CD4-positive, CD25-positive, alpha-beta regulatory T cell (primary cell): ENCODE results near the gene CEP43. TPM values are rescaled to one million over a fixed set of nuclear protein-coding genes. Genes with fewer than 3 reads are reported as not detected.

Source experiments
- ATAC-seq, 2 donors: fragments of 150-1000 bp; cut with Tn5 transposase; one replicate each; pipeline ENCODE4 v1.10.0; 2021; ENCODE audit warnings: low read depth in 2 of 2, moderate number of reproducible peaks in 2 of 2, moderate library complexity in 1 of 2
- DNase-seq, 3 donors: peaks; one replicate each; pipeline versions ENCODE4 v3.0.0 to v3.0.0-alpha.2; 2012 to 2022; ENCODE audit warnings: mixed read lengths in 1 of 3
- H3K27ac ChIP-seq: one replicate; pipeline ENCODE4 v1.7.0; 2013; ENCODE audit warnings: mild to moderate bottlenecking, low read length; ENCODE audit not compliant: insufficient read depth, poor library complexity, severe bottlenecking
- H3K27me3 ChIP-seq: one replicate; pipeline ENCODE4 v1.7.0; 2013; ENCODE audit warnings: low read length; ENCODE audit not compliant: control insufficient read depth, insufficient read depth
- H3K36me3 ChIP-seq: one replicate; pipeline ENCODE4 v1.7.0; 2013; ENCODE audit warnings: mild to moderate bottlenecking, low read length, moderate library complexity; ENCODE audit not compliant: control insufficient read depth, insufficient read depth
- H3K4me1 ChIP-seq: 2 replicates; pipeline ENCODE4 v1.7.0; 2013; ENCODE audit warnings: mild to moderate bottlenecking, low read length; ENCODE audit not compliant: insufficient read depth, control insufficient read depth, poor library complexity, severe bottlenecking
- H3K4me3 ChIP-seq: one replicate; pipeline ENCODE4 v1.7.0; 2013; ENCODE audit warnings: low read depth, mild to moderate bottlenecking, low read length, moderate library complexity
- H3K9me3 ChIP-seq, 2 experiments: 1 replicate in 1 of 2; 2 replicates in 1 of 2; pipeline ENCODE4 v1.7.0; 2013; ENCODE audit warnings: low read length in 2 of 2, mild to moderate bottlenecking in 1 of 2, moderate library complexity in 1 of 2; ENCODE audit not compliant: control insufficient read depth in 2 of 2
- H3K27ac Mint-ChIP-seq, 3 donors: one replicate each; pipeline ENCODE4 v1.8.0; 2020 to 2022; ENCODE audit warnings: mild to moderate bottlenecking in 3 of 3, mixed read lengths in 3 of 3, moderate library complexity in 2 of 3
- H3K27me3 Mint-ChIP-seq: one replicate; pipeline ENCODE4 v1.8.0; 2022; ENCODE audit warnings: mild to moderate bottlenecking, mixed read lengths
- H3K36me3 Mint-ChIP-seq: one replicate; pipeline ENCODE4 v1.8.0; 2020; ENCODE audit warnings: mixed read lengths
- H3K4me1 Mint-ChIP-seq, 4 donors: one replicate each; pipeline ENCODE4 v1.8.0; 2020 to 2022; ENCODE audit warnings: mixed read lengths in 4 of 4, mild to moderate bottlenecking in 1 of 4
- H3K4me3 Mint-ChIP-seq, 4 donors: one replicate each; pipeline ENCODE4 v1.8.0; 2020 to 2022; ENCODE audit warnings: mild to moderate bottlenecking in 4 of 4, mixed read lengths in 4 of 4, moderate library complexity in 3 of 4
- H3K9me3 Mint-ChIP-seq, 7 donors: one replicate each; pipeline ENCODE4 v1.8.0; 2020 to 2022; ENCODE audit warnings: mixed read lengths in 7 of 7, mild to moderate bottlenecking in 3 of 7, moderate library complexity in 2 of 7
- polyA plus RNA-seq, 4 donors: library from polyadenylated mRNA; unstranded; fragments of 300-500 nt; fragmentation: Illumina TruSeq; gene quantifications; one replicate each; pipeline ENCODE4 v1.2.3, GENCODE V29; 2021
- total RNA-seq: library from RNA; stranded (reverse); gene quantifications from one replicate; pipeline ENCODE4 v1.2.3, GENCODE V29; 2022

CEP43 gene
- total and polyA plus RNA-seq, 5 donors from 2014 or later: 5.6 to 32.5 (median 8.6) TPM

- Histone ChIP-seq H3K9me3 (no peaks in the 10 kb centered on the region), H3K4me3 (no peak overlapping the region), H3K27me3 (no peaks in the 10 kb centered on the region), H3K36me3 (no peaks in the 10 kb centered on the region), H3K4me1 (peaks cover 3% of the 10 kb centered on the region), H3K27ac (no peak overlapping the region)
- ATAC-seq (no peak), DNase-seq (no peak)
- Mint-ChIP-seq H3K4me3 (no peak overlapping the region), H3K9me3 (peaks cover 0 to 9% (median 2%) of the 10 kb centered on the region in 7 donors), H3K27ac (no peak overlapping the region), H3K4me1 (peaks cover 0 to 25% (median 8%) of the 10 kb centered on the region in 4 donors), H3K27me3 (no peaks in the 10 kb centered on the region), H3K36me3 (peaks cover 21% of the 10 kb centered on the region)
Measured at GRCh38 chr6:166970776-166971175, 28.4 kb upstream of the CEP43 start.

- no peaks in the 10 kb centered on the region for H3K9me3 ChIP-seq
- no peaks in the 10 kb centered on the region for H3K27me3 Mint-ChIP-seq
- peaks cover 0 to 7% (median 2%) of the 10 kb centered on the region in 7 donors for H3K9me3 Mint-ChIP-seq
- no peaks in the 10 kb centered on the region for H3K36me3 ChIP-seq
- H3K4me1 ChIP-seq: peaks cover 3% of the 10 kb centered on the region
- no peak overlapping the region for H3K4me3 ChIP-seq
- no peak overlapping the region for H3K27ac Mint-ChIP-seq
- H3K4me1 Mint-ChIP-seq: peaks cover 0 to 25% (median 8%) of the 10 kb centered on the region in 4 donors
- no peak overlapping the region for H3K4me3 Mint-ChIP-seq
- ATAC-seq (no peak), DNase-seq (no peak)
- H3K27ac ChIP-seq: no peak overlapping the region
- H3K36me3 Mint-ChIP-seq: peaks cover 24% of the 10 kb centered on the region
- no peaks in the 10 kb centered on the region for H3K27me3 ChIP-seq
Measured at GRCh38 chr6:166971271-166971670, 27.9 kb upstream of the CEP43 start.

GRCh38 chr6:166972101-166972500, 27.1 kb upstream of the CEP43 start:
- peaks cover 0 to 25% (median 8%) of the 10 kb centered on the region in 4 donors for H3K4me1 Mint-ChIP-seq
- no peak overlapping the region for H3K27ac Mint-ChIP-seq
- H3K27me3 Mint-ChIP-seq: no peaks in the 10 kb centered on the region
- Histone ChIP-seq H3K27ac (no peak overlapping the region), H3K4me1 (peaks cover 3% of the 10 kb centered on the region), H3K36me3 (no peaks in the 10 kb centered on the region), H3K9me3 (no peaks in the 10 kb centered on the region), H3K27me3 (no peaks in the 10 kb centered on the region), H3K4me3 (no peak overlapping the region)
- H3K4me3 Mint-ChIP-seq: no peak overlapping the region
- ATAC-seq (no peak), DNase-seq (no peak)
- peaks cover 24% of the 10 kb centered on the region for H3K36me3 Mint-ChIP-seq
- peaks cover 0 to 4% (median 2%) of the 10 kb centered on the region in 7 donors for H3K9me3 Mint-ChIP-seq

GRCh38 chr6:166976636-166977035, 22.6 kb upstream of the CEP43 start:
- Histone ChIP-seq H3K9me3 (no peaks in the 10 kb centered on the region), H3K27ac (no peak overlapping the region), H3K4me3 (no peak overlapping the region), H3K27me3 (no peaks in the 10 kb centered on the region), H3K4me1 (no peaks in the 10 kb centered on the region), H3K36me3 (peaks cover 3% of the 10 kb centered on the region)
- ATAC-seq (no peak), DNase-seq (no peak)
- Mint-ChIP-seq H3K27me3 (no peaks in the 10 kb centered on the region), H3K4me1 (peaks cover 0 to 8% (median 4%) of the 10 kb centered on the region in 4 donors), H3K36me3 (peaks cover 20% of the 10 kb centered on the region), H3K27ac (no peak overlapping the region), H3K4me3 (no peak overlapping the region), H3K9me3 (peaks cover 0 to 1% (median 0%) of the 10 kb centered on the region in 7 donors)

- Mint-ChIP-seq H3K36me3 (peaks cover 20% of the 10 kb centered on the region), H3K27ac (peak overlapping the region in 1 of 3 donors; percentile 62), H3K27me3 (no peaks in the 10 kb centered on the region), H3K4me1 (peaks cover 0 to 11% (median 4%) of the 10 kb centered on the region in 4 donors), H3K4me3 (no peak overlapping the region), H3K9me3 (peaks cover 0 to 2% (median 0%) of the 10 kb centered on the region in 7 donors)
- Histone ChIP-seq H3K4me3 (no peak overlapping the region), H3K36me3 (peaks cover 3% of the 10 kb centered on the region), H3K4me1 (no peaks in the 10 kb centered on the region), H3K9me3 (no peaks in the 10 kb centered on the region), H3K27ac (no peak overlapping the region), H3K27me3 (no peaks in the 10 kb centered on the region)
- DNase-seq: no peak
- no peak for ATAC-seq
Measured at GRCh38 chr6:166977621-166978525, 21.3 kb upstream of the CEP43 start.

GRCh38 chr6:166980738-166981137, 18.5 kb upstream of the CEP43 start:
- no peak overlapping the region for H3K4me3 ChIP-seq
- peaks cover 0 to 3% (median 0%) of the 10 kb centered on the region in 7 donors for H3K9me3 Mint-ChIP-seq
- H3K4me1 ChIP-seq: no peaks in the 10 kb centered on the region
- peaks cover 27% of the 10 kb centered on the region for H3K36me3 Mint-ChIP-seq
- ATAC-seq (no peak), DNase-seq (no peak)
- no peak overlapping the region for H3K4me3 Mint-ChIP-seq
- peaks cover 0 to 15% (median 5%) of the 10 kb centered on the region in 4 donors for H3K4me1 Mint-ChIP-seq
- H3K9me3 ChIP-seq: no peaks in the 10 kb centered on the region
- no peaks in the 10 kb centered on the region for H3K27me3 Mint-ChIP-seq
- H3K27ac ChIP-seq: no peak overlapping the region
- no peak overlapping the region for H3K27ac Mint-ChIP-seq
- peaks cover 3% of the 10 kb centered on the region for H3K36me3 ChIP-seq
- H3K27me3 ChIP-seq: no peaks in the 10 kb centered on the region

- Mint-ChIP-seq H3K9me3 (peaks cover 0 to 2% (median 0%) of the 10 kb centered on the region in 7 donors), H3K4me3 (no peak overlapping the region), H3K4me1 (peaks cover 14 to 40% (median 17%) of the 10 kb centered on the region in 4 donors), H3K36me3 (peaks cover 25% of the 10 kb centered on the region), H3K27me3 (no peaks in the 10 kb centered on the region), H3K27ac (no peak overlapping the region)
- ATAC-seq (no peak), DNase-seq (no peak)
- Histone ChIP-seq H3K4me3 (no peak overlapping the region), H3K27ac (no peak overlapping the region), H3K27me3 (no peaks in the 10 kb centered on the region), H3K36me3 (peaks cover 2% of the 10 kb centered on the region), H3K4me1 (no peaks in the 10 kb centered on the region), H3K9me3 (no peaks in the 10 kb centered on the region)
Measured at GRCh38 chr6:166987448-166987847, 11.7 kb upstream of the CEP43 start.
